ENCODE measurements around the gene TMC3.

The TMC3 gene

DNA sequence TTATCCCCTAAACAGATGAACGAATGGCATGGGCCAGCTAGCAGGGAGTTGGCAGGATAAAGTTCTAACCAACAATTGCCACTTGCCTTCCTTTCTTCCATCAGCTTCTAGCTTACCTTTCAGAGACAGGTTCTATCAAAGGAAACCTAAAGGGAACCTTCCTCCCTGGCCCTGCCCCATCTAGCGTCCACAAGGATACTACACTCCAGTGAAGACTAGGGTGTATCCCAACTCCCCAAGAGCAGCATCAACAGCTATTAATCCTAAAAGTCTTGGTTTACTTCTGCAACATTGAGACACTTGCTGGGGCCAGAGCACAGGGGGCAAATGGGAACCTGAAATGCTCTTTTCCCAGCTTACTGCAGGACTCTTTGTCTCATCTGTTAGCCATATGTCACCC, 37.0 kb upstream of the TMC3 start:
- Histone ChIP-seq H3K36me3 (ENCODE audit: insufficient read depth, low read length) (no peaks in the 10 kb centered on the region), H3K9ac (ENCODE audit: insufficient read length) (no peak overlapping the region), H3K9me3 (ENCODE audit: low read depth, low read length) (no peaks in the 10 kb centered on the region), H3K4me3 (no peak overlapping the region), H3K27ac (no peak overlapping the region)
- no peak for TF ChIP-seq EZH2 (IDR thresholded peaks at IDR 0.05)
- no peak for TF ChIP-seq POLR2AphosphoS5 (IDR thresholded peaks at IDR 0.05; ENCODE audit: borderline replicate concordance, low read depth, low read length)
- no peak for TF ChIP-seq FOXP2 (optimal IDR thresholded peaks at IDR 0.05; ENCODE audit: control extremely low read depth, extremely low read length, insufficient read depth)
- DNase-seq (ENCODE audit: low read depth, low spot score) = no peak

DNA sequence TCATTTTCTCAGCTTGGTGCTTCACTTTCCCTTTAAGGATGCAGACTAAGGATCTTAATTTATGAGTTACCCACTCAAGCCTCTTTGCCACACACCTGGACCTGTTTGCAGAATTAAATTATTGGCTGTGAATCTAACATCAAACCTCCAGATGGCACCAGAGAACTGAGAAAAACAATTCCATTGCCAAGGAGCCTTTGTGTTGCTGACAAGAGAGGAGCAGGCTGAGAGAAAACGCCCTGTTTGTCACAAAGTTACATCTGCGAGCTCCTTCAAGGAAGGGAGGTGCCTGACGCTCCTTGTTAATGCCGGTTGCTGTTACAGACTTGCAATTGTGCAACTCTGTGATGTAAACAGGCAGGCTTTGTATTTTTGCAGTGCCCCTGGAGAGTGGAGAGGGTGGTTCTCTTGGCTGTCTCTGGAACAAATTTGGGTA, 36.3 kb upstream of the TMC3 start:
- TF ChIP-seq POLR2AphosphoS5 (IDR thresholded peaks at IDR 0.05; ENCODE audit: borderline replicate concordance, low read depth, low read length) (no peak), EZH2 (IDR thresholded peaks at IDR 0.05) (no peak), FOXP2 (optimal IDR thresholded peaks at IDR 0.05; ENCODE audit: control extremely low read depth, extremely low read length, insufficient read depth) (no peak)
- Histone ChIP-seq H3K4me3 (no peak overlapping the region), H3K9me3 (ENCODE audit: low read depth, low read length) (no peaks in the 10 kb centered on the region), H3K36me3 (ENCODE audit: insufficient read depth, low read length) (no peaks in the 10 kb centered on the region), H3K9ac (ENCODE audit: insufficient read length) (no peak overlapping the region), H3K27ac (no peak overlapping the region)
- DNase-seq (ENCODE audit: low read depth, low spot score) = peak; percentile 30

DNA sequence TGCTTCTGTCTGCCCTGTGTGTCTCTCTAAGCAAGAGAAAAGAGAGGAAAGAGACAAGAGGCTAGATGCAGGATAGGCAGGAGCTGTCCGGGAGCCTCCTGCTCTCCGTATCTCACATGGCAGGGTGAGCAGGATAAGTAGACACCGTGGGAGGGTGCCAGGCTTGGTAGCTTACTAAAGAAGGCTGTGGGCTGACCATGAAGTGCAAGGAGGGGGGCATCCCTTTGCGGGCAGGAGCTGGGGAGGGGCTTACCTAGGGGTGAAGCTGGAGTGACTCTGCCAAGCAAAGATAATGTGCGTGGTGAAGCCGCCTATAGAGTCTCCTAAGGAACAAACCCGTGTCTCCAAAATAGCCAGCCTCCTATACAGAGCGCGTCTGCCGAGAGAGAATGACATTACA, 33.7 kb upstream of the TMC3 start:
- Histone ChIP-seq H3K9me3 (ENCODE audit: low read depth, low read length) (no peaks in the 10 kb centered on the region), H3K4me3 (no peak overlapping the region), H3K36me3 (ENCODE audit: insufficient read depth, low read length) (no peaks in the 10 kb centered on the region), H3K27ac (no peak overlapping the region), H3K9ac (ENCODE audit: insufficient read length) (no peak overlapping the region)
- no peak for DNase-seq (ENCODE audit: low read depth, low spot score)
- no peak for TF ChIP-seq POLR2AphosphoS5 (IDR thresholded peaks at IDR 0.05; ENCODE audit: borderline replicate concordance, low read depth, low read length)
- TF ChIP-seq EZH2 (IDR thresholded peaks at IDR 0.05) = no peak
- no peak for TF ChIP-seq FOXP2 (optimal IDR thresholded peaks at IDR 0.05; ENCODE audit: control extremely low read depth, extremely low read length, insufficient read depth)

DNA sequence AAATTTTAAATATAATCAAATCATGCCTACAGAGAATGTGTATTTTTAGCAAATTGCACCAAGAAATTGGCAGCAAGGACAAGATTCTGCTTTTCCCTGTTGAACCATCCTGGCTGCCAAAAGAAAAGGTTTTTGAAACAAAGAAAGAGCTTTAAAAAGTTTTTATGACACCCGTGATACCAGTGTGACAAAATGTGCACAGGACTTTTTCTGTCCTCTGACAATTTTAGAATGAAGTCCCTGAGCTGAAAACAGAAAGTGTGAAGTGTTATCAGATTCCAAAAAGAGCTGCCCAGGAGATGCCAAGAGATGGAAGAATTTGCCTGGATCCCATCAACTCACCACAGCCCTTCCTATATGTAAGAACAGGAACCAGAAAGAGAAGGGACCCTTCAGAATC, 33.2 kb upstream of the TMC3 start:
- H3K27ac ChIP-seq = no peak overlapping the region
- H3K9me3 ChIP-seq (ENCODE audit: low read depth, low read length) = no peaks in the 10 kb centered on the region
- no peak for TF ChIP-seq POLR2AphosphoS5 (IDR thresholded peaks at IDR 0.05; ENCODE audit: borderline replicate concordance, low read depth, low read length)
- TF ChIP-seq FOXP2 (optimal IDR thresholded peaks at IDR 0.05; ENCODE audit: control extremely low read depth, extremely low read length, insufficient read depth) = no peak
- TF ChIP-seq EZH2 (IDR thresholded peaks at IDR 0.05) = no peak
- no peak overlapping the region for H3K4me3 ChIP-seq
- DNase-seq (ENCODE audit: low read depth, low spot score) = no peak
- H3K9ac ChIP-seq (ENCODE audit: insufficient read length) = no peak overlapping the region
- no peaks in the 10 kb centered on the region for H3K36me3 ChIP-seq (ENCODE audit: insufficient read depth, low read length)

DNA sequence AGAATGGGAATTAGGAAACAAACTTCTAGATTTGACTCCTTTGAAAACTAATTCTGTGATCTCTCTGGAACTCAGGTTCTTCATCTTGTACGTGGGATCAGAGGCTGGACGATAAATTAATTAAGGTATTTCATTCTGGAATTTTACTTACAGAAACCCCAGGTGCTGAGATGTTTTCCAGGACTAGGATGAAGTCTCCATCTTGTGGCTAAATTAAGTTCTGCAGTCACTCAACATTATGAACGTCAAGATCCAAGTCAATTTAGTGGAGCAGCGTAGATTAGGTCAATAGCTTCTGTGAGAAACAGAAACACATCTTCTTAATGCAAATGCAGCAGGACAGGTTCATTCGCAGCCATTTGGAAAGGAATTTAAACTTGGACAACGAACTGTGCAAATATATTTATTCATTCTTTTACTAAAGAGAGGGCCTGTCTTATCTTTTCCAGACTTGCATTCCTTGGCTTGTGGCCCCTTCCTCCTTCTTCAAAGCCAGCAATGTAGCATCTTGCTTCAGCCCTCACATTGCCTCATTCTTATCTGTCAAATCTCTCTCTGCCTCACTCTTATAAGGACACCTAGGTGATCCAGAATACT, 26.7 kb upstream of the TMC3 start:
- no peak overlapping the region for H3K9ac ChIP-seq (ENCODE audit: insufficient read length)
- no peaks in the 10 kb centered on the region for H3K9me3 ChIP-seq (ENCODE audit: low read depth, low read length)
- no peak overlapping the region for H3K27ac ChIP-seq
- no peak for DNase-seq (ENCODE audit: low read depth, low spot score)
- TF ChIP-seq POLR2AphosphoS5 (IDR thresholded peaks at IDR 0.05; ENCODE audit: borderline replicate concordance, low read depth, low read length) = no peak
- no peaks in the 10 kb centered on the region for H3K36me3 ChIP-seq (ENCODE audit: insufficient read depth, low read length)
- no peak overlapping the region for H3K4me3 ChIP-seq

DNA sequence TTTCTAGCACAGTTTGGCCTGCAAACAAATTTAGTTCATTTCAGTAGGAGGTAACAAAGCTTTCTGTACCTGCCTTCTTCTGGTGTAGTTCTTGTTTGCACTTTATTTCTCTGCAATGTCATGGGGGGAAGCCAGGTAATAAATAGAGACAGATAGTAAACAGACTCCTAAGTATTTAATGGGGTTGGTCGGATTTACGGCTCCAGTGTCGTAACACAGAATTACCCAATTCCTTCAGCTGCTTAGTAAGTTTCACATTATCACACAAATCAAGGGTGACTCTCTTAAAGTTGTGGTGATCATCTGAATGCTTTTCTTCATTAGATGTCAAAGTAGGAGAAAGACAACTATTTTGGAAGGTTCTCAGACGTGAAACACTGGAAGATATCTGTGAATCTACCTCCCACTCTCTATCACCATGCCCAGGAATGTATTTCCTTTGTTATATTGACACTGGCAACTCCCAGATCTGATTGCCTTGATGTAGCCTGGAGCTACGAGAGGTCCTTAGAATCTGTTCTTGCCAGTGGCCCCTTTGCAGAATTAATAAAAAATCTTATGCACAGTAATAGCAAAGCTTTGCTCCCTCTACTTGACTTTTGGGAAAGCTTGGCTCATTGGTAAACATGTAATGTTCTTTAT, 25.0 kb upstream of the TMC3 start:
- no peak overlapping the region for H3K9ac ChIP-seq (ENCODE audit: insufficient read length)
- no peaks in the 10 kb centered on the region for H3K36me3 ChIP-seq (ENCODE audit: insufficient read depth, low read length)
- no peak for DNase-seq (ENCODE audit: low read depth, low spot score)
- no peak overlapping the region for H3K4me3 ChIP-seq
- no peak for TF ChIP-seq EZH2 (IDR thresholded peaks at IDR 0.05)
- no peak for TF ChIP-seq FOXP2 (optimal IDR thresholded peaks at IDR 0.05; ENCODE audit: control extremely low read depth, extremely low read length, insufficient read depth)
- TF ChIP-seq POLR2AphosphoS5 (IDR thresholded peaks at IDR 0.05; ENCODE audit: borderline replicate concordance, low read depth, low read length) = no peak
- no peak overlapping the region for H3K27ac ChIP-seq
- H3K9me3 ChIP-seq (ENCODE audit: low read depth, low read length) = no peaks in the 10 kb centered on the region

DNA sequence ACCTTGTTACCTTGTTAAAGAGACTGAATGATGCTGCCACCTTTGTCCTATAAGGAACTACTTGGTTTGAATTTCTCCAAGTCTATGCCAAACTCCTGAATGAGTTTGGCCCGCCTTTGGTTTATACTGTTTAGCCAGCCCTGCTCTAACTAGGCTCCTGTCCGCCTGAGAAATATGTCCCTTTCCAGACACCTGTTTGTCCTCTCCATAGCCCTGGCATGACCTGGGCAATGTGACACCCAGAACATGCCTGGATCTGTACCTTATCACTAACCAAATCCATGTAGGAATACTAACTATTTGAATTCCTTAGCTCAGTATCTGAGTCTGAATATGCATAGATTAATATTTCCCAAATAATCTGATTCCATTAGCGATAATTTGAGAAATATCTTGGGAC, 24.4 kb upstream of the TMC3 start:
- Histone ChIP-seq H3K9me3 (ENCODE audit: low read depth, low read length) (no peaks in the 10 kb centered on the region), H3K36me3 (ENCODE audit: insufficient read depth, low read length) (no peaks in the 10 kb centered on the region), H3K27ac (no peak overlapping the region), H3K9ac (ENCODE audit: insufficient read length) (no peak overlapping the region), H3K4me3 (no peak overlapping the region)
- no peak for DNase-seq (ENCODE audit: low read depth, low spot score)
- TF ChIP-seq EZH2 (IDR thresholded peaks at IDR 0.05) (no peak), POLR2AphosphoS5 (IDR thresholded peaks at IDR 0.05; ENCODE audit: borderline replicate concordance, low read depth, low read length) (no peak), FOXP2 (optimal IDR thresholded peaks at IDR 0.05; ENCODE audit: control extremely low read depth, extremely low read length, insufficient read depth) (no peak)

DNA sequence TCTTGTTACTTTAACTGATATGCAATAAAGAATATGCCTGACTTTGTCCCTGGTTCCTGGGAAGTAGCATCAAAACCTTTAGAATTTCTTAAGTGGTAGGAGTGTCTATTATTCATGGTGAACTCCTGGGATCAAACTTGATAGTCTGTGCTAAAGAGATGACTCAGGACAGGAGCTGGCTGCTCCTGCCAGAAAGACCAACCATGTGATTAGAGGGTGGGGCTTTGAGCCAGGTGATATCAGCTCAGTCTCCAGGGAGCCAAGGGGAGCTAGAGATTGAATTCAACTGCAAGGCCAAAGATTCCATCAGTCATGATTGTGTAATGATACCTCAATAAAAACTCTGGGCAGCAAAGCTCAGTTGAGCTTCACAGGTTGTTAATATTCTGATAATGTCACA, 20.6 kb upstream of the TMC3 start:
- DNase-seq (ENCODE audit: low read depth, low spot score) = no peak
- no peak for TF ChIP-seq EZH2 (IDR thresholded peaks at IDR 0.05)
- TF ChIP-seq FOXP2 (optimal IDR thresholded peaks at IDR 0.05; ENCODE audit: control extremely low read depth, extremely low read length, insufficient read depth) = no peak
- no peak for TF ChIP-seq POLR2AphosphoS5 (IDR thresholded peaks at IDR 0.05; ENCODE audit: borderline replicate concordance, low read depth, low read length)

DNA sequence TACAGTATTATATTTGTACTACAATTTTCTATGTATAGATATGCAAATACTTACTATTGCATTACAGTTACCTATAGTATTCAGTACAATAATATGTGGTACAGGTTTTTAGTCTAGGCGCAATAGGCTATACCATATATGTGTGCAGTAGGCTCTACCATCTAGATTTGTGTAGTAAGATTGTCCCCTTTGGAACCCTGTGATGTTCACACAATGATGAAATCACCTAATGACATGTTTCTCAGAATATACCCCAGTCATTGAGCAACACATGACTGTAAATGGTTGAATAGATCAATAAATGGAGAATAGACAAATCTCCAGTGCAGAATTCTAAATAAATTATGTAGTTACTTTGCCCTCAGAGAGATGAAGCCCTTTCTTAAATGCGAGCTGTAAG, 17.6 kb upstream of the TMC3 start:
- H3K9me3 ChIP-seq (ENCODE audit: low read depth, low read length) = no peaks in the 10 kb centered on the region
- H3K27ac ChIP-seq = no peak overlapping the region
- no peaks in the 10 kb centered on the region for H3K36me3 ChIP-seq (ENCODE audit: insufficient read depth, low read length)
- H3K9ac ChIP-seq (ENCODE audit: insufficient read length) = no peak overlapping the region
- TF ChIP-seq FOXP2 (optimal IDR thresholded peaks at IDR 0.05; ENCODE audit: control extremely low read depth, extremely low read length, insufficient read depth) = no peak
- no peak for TF ChIP-seq EZH2 (IDR thresholded peaks at IDR 0.05)
- TF ChIP-seq POLR2AphosphoS5 (IDR thresholded peaks at IDR 0.05; ENCODE audit: borderline replicate concordance, low read depth, low read length) = no peak
- no peak for DNase-seq (ENCODE audit: low read depth, low spot score)
- no peak overlapping the region for H3K4me3 ChIP-seq

More for the DNA sequence above, 20.6 kb upstream of the TMC3 start:
- Histone ChIP-seq H3K4me3 (no peak overlapping the region), H3K9ac (ENCODE audit: insufficient read length) (no peak overlapping the region), H3K36me3 (ENCODE audit: insufficient read depth, low read length) (no peaks in the 10 kb centered on the region), H3K9me3 (ENCODE audit: low read depth, low read length) (no peaks in the 10 kb centered on the region), H3K27ac (no peak overlapping the region)

Data from SK-N-MC (cell line).